Measurements from ENCODE around the gene PTPRN2.

Gene PTPRN2

DNA sequence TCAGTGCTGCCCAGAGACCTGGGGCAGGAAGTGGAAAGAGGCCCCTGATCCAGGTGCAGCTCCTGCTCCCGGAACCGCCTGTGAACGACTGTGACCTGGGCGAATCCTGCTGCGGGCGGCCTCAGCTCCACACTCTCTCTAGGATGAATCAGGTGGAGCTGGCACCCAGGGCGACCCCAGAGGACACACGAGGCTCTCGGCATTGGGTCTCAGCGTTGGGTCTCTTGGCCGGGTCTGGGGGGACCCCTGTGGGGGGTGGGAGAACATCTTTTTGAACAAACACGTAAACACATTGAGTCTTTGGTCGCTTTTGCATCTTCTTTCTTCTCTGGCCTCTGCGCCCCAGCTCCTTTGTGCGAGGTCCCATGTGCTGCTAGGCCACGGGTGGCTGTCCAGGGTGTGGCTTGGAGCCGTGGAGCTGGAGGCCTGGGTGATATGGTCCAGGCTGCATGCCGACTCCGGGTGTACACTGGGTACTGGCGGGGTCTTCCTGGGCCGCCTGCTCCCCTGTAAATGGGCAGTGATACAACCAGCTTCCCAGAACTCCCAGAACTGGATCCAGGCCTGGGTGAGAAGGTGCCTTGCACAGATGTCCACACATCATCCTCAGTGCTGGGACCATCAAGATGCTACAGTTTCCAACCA lies 815.0 kb downstream of the PTPRN2 start:
- no peak for DNase-seq (ENCODE audit: low spot score)

DNA sequence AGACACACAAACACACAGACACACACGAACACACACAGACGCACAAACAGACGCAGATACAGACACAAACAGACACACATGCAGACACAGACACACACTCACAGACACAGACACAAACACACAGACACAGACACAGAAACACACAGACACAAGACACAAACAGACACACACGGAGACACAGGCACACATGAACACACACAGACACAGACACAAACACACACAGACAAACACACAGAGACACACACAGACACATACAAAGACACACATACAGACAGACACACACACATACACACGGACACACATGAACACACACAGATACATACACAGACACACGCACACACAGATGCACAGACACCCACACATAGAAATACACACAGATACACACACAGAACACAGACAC lies 815.9 kb downstream of the PTPRN2 start:
- no peak for DNase-seq (ENCODE audit: low spot score)

DNA sequence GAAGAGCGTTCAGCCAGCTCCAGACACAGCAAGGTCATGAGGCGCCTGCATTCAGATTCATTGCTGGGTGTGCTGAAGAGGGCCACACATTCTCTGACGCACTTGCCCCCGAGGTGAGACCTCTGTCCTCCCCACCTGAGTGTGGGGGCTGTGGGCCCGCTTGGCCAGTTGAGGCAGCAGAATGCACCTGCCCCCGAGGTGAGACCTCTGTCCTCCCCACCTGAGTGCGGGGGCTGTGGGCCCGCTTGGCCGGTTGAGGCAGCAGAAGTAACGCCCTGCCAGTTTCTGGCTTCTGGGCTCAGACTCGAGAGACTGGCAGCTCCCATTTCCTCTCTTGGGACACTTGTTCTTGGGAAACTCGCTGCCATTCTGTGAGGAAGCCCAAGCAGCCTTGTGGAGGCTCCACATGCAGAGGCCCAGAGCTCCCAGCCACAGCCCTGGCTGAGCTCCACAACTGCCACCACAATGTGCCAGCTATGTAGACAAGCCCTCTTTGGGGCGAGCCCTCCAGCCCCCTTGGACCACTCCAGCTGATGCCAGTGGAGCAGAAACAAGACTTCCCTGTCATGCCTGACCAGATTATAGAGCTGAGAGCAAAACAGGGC lies 816.8 kb downstream of the PTPRN2 start:
- DNase-seq (ENCODE audit: low spot score): no peak

DNA sequence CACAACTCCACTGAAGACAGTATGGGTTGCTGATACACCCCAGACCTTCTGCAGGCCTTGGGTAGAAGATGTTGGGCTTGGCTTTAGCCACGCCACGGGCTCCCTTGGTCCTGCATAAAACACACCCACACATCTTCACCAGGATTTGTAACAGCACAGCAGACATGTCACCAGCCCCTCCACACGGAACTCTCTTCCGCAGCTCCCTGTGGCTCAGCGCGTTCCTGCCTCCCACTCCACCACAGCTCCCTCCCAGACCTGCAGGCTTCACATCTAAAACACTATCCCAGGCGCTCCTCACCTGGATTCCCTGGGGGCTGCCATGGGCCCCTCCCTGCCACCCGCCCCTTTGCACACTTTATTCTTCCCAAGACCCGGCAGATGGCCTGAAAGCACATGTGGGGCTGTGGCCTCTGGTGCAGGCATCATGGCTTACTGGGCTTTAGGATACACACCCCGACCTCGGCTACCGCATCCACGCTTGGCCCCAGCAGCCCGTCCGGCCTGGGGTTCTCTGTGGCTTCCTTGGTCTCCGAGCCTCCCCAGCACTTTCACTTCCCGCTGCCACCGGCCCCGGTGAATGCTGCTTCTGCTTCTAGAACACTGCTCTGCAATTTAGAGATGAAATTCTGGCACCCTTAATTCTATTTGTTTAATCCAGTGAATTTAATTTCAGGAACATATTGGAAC lies 818.0 kb downstream of the PTPRN2 start:
- DNase-seq (ENCODE audit: low spot score): no peak

DNA sequence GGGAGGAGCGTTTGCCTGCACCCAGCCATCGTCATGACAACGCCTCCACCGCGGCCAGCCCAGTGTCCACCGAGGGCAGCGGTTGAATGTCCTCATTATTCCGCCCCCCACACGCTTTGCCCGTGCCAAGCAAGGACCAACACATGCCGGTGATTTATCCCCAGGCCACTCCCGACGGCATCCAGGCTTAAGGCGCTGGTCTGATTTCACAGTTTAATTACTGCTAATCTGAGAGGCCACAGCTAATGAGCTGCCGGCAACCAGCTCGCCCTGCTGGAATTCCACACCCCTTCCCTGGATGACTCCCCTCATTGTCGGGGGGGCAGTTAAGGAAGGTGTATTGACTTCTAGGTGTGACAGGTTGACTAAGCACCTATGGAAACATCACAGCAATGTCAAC lies 818.5 kb downstream of the PTPRN2 start:
- DNase-seq (ENCODE audit: low spot score): no peak

DNA sequence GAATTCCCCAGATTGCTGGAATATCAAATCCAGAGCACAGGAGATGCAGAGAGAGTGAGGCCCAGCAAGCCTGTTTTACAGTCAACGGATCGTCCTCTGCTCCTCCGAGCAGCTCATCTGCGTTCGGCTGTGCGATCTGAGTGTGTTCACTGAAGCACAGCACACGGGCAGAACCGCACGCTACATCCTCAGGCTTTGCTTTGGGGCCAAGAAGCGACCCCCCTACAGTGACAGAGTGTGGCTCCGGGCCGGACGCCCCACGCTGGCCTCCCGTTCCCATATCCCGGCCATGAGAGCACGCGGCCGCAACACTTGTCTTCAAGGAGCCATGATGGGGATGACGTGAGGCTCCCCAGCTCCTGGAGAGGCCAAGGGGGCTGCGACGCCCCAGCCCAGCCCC lies 819.4 kb downstream of the PTPRN2 start:
- no peak for DNase-seq (ENCODE audit: low spot score)

DNA sequence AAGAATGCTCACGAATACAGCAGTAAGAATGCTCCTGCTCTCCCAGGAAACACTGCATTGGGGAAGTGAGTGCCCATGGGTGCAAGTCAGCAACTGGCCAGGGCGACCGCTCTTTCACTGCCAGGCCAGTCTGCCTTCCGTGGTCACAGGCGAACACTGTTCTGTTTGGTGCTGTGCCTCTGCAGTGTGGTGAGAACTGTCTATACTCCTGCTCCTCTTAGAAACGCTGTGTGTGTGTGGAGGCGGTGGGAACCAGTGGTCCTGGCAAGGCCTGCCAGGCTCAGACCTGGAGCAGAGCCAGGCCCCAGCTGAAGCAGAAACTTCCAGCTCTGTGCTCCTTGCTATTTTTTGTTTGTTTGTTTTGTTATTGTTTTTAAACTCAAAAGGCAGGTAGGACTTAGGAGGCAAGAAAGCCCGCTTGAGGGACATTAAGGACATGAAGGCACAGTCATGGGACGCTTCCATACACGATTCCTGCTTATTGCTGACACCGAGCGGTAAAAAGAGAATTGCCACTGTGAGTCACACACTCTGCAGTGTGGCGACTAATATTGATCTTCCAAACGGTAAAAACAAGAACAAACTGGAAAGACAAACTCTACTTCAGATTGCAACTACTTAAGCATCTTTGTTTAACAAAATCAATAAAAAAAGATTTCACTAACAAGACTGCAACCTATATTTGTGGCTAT lies 820.0 kb downstream of the PTPRN2 start:
- no peak for DNase-seq (ENCODE audit: low spot score)

DNA sequence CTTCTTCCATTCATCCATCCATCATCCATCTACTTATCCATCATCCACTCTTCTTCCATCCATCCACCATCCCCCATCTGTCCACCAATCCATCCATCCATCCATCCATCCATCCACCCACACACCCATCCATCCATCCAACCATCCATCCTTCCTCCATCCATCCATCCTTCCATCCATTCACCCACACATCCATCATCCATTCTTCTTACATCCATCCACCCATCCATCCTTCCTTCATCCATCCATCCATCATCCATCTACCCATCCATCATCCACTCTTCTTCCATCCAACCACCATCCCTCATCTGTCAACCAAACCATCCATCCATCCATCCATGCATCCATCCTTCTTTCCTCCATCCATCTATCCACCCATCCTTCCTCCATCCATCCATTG lies 821.5 kb downstream of the PTPRN2 start:
- DNase-seq (ENCODE audit: low spot score): no peak

DNA sequence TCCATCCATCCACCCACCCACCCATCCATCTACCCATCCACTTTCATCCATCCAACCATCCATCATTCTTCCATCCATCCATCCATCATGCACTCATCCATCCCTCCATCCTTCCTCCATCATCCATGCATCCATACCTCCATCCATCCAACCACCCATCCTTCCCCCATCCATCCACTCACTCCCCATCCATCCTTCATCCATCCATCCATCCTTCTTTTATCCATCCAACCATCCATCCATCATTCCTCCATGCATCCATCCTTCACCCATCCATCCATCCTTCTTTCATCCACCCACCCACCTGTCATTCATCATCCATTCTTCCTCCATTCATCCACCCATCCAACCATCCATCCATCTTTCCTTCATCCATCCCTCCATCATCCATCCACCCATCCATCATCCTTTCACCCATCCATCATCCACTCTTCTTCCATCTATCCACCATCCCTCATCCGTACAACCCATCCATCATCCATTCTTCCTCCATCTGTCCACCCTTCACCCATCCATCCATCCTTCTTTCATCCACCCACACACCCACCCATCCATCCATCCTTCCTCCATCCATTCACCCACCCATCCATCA lies 822.6 kb downstream of the PTPRN2 start:
- no peak for DNase-seq (ENCODE audit: low spot score)

DNA sequence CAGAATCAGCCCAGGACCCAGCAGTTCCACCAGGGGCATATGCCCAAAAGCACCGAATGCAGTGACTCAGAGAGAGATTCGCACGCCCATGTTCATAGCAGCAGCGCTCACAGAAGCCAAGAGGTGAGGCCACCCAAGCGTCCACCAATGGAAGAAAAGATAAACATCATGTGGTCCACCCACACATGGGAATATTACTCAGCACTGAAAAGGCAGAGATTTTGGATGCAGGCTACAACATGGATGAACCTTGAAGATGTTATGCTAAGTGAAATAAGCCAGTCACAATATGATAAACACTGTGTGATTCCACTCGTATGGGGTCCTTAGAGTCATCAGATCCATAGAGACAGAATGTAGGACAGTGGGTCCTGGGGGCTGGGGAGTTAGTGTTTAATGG lies 823.4 kb downstream of the PTPRN2 start:
- no peak for DNase-seq (ENCODE audit: low spot score)

DNA sequence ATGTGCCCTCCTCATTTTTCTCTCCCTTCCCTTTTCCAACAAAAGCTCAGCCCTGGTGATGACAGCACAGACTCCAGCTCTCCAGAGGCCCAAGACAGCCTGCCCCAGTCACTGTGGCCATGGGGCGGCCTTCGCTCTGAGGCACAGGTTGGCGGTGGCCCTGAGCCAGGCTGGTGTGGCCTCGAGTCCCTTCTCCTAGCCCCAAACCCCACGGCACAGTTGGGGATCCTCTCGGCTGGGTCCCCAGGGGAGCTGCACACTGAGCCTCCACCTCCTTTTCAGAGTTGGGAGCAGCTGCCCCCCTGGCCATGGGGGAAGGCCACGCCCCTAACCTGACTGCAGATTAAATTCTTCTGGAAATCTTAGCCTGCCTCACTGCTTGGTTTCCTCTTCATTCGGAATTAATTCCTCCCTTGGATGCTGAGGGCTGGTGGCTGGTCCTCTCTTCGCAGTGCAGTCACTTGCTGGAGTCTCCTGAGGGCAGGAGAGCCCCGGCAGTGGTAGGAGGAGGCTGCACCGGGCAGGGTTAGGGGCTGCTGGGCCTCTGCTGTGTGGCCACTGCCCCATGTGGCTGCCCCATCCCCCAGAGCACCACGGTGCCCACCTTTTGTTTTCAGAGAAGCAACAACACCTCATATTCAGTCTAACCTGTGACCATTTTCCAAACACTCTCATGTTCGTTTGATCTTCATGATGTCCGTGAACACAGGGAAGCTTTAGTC lies 824.2 kb downstream of the PTPRN2 start:
- DNase-seq (ENCODE audit: low spot score): no peak

DNA sequence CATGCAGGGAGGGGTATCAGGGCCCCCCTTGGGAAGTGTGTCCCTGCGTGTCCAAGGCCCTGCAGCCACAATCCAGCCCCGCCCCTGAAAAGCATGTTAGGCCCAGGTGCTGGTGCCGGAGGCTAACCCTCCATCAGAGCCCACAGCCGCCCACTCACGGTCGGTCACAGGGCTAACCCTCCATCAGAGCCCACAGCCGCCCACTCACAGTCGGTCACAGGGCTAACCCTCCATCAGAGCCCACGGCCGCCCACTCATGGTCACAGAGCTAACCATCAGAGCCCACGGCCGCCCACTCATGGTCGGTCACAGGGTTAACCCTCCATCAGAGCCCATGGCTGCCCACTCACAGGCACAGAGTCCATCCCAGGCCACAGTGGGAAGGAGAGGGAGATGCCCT lies 824.8 kb downstream of the PTPRN2 start:
- DNase-seq (ENCODE audit: low spot score): no peak

DNA sequence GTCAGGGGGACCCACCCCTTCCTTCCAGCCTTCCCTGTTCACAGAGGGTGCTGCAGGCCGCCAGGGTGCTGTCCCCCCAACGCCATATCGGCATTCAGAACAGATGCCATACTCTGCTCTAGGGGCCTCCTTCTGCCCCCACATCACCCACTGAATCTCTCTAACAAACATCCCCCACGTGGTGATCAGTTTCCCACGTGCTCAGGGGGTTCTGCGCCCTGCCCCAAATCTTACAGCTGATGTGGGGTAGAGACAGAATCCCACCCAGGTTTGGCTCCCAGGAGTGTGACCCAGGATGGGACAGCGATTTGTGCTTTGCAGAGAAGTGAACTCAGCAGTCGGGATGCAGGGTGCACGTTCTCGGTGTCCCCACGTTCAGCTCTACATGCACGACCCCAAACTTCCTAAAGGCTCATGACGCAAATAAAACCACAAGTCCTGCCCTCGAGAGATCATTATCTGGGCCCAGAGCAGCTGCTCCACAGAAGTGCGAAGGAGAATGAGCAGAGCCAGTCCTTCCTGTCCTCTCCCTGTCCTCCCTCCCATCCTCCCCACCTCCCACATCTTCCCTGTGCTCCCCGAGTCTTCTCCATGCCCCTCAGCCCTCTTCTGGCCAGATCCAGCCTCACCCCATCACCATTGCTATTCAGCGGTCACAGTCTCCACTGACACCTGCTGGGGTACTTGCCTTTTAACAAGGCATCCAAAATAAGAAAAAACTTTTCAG lies 827.5 kb downstream of the PTPRN2 start:
- DNase-seq (ENCODE audit: low spot score): no peak

DNA sequence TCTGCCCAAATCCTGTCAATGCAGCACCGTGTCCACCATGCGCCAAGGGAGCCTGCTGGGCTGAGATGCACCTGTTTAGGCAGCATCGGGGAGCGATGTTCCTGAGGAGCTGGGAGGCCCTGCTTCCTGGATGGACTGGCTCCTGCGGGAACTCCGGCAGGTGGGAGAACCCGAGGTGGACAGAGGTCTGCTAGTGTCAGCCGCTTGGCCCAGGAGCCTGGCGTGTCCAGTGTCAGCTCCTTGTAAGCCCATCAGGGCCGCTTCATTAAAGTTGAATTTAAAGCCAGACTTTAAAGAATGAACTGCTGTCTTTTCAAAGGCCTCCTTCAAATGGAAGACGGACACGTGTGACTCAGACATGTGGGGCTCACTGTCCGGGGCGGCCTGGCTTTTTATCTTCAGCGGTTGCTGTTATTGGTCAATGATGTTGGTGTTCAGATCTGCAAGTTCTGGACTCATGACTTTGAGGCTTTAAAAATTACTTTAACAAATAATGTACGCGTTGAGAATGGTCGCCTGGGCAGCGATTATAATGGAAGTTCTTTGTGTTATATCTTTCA lies 828.3 kb downstream of the PTPRN2 start:
- no peak for DNase-seq (ENCODE audit: low spot score)

DNA sequence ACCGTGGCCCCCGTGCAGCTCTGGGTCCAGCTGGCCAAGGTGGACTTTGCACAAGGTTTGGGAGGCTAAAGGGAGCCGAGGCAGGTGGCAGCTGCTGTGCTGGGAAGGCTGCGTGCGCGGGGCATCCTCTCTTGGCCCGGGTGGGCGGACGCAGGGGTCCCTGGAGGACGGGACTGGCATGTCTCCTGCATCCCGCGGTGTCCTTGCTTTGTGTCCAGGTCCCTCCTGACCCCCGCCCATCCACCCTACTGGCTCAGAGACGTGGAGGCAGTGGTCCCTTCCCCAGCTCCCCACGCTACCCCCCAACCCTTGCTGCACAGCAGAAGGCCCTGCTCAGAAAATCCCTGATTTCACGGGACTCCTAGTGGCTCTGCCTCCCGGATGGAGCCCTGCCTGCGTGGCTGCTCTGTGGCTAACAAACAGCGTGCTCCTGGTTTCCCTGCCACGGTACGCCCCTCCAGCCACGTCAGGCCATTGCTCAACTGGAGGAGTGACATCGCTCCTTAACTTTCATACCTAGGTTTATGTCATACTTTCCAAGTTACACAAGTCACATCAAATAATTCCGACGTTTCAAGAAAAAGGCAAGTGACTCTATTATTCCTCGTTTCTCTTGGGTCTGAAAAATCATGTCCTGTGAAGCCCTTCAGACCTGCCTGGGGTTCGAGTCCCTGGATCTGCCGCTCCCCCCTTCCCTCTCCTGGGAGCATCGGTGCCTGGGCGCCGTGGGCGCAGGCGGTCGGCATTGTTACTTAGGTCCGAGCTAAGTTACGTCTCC lies 829.0 kb downstream of the PTPRN2 start:
- no peak for DNase-seq (ENCODE audit: low spot score)

DNA sequence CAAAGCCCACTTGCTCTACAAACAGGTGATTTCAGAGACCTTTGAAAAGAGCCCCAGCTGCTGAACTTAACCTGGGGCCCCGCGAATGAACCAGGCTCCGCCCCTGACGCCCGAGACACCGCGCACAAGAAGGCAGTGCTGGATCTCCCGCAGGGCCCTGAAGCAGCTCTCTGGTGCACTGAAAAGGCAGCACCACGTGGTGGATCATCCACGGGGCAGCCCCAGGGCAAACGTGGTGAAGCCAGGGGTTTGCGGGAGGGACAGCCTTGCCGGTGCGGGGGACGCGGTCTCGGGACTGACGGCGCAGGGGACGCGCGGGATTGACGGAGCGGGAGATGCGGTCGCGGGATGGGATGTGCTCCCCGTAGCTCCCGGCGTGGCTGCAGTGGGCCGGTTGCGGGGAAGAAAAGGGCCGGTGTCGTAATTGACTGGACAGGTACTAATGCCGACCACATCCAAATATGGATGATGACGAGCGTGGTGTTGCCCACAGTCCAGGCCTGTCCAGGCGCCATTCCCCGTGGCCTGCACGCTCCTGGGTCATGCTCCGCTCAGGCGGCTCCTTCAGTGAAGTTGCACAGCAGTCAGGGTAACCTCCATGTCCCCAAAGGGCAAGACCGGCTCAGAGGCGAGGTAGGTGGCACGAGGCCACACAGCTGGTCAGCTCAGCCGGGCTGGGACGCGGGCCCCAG lies 829.7 kb downstream of the PTPRN2 start:
- DNase-seq (ENCODE audit: low spot score): no peak

DNA sequence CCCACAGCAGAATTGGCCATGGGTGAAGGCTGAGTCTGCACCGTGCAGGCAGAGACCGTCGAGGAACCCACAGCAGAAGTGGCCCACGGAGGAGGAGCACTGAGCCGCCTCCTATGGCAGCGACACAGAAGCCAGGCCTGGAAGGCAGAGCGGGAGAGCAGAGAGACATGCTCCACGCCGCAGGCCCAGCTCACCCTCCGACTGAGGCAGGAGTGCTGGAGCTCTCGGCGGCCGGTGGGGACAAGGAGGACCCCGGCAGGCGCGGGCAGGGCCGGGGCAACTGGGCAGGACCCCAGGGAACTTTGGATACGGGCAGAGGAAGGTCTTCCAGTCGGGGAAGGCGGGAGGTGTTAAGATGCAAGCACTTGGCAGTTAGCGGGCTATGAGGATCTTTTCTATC lies 830.4 kb downstream of the PTPRN2 start:
- DNase-seq (ENCODE audit: low spot score): no peak

DNA sequence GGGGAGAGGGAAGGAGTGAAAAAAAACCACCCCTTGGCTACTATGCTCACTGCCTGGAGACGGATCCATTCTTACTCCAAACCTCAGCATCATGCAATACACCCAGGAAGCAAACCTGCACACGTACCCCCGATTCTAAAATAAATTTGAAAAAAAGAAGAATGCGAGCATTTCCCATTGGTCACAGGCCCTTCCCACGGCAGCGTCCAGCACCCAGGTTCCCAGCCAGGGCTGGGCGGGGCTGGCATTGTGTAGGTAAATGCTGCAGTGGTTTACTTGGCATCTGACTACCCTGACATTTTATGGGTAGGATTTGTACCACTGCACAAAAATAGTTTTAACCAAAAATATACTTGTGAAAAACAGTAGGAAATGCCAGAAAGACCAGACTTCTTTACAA lies 831.9 kb downstream of the PTPRN2 start:
- DNase-seq (ENCODE audit: low spot score): no peak

DNA sequence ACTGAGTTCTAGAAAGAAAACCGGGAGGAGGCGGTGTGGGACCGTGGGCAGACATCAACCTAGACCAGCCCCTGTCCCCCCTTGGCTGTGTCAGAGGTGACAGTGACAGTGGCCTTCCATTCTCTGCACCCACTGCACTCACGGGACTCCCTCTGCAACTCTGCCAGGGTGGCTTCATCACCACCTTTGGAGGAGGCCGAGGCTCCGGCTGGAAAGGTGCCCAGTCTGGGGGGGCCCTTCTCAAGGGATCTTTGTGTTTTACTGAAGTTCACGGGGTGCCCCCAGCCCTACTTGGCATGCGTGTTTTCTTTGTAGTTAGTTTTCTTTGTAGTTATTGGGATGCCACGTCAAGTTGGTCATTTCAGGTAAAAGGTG lies 833.2 kb downstream of the PTPRN2 start:
- no peak for DNase-seq (ENCODE audit: low spot score)

Data from putamen (tissue), 1 donor.